ENCODE data around the gene FAM120A. TPM values are rescaled to one million over a fixed set of nuclear protein-coding genes. Genes with fewer than 3 reads are reported as not detected.

FAM120A gene
- total and polyA plus RNA-seq, 2 donors (not counting 1 experiment from before 2014, with no cell fraction given), result 85.8 to 136 TPM

GRCh38 chr9:93476924-93477323, 25.4 kb downstream of the FAM120A start:
- Histone ChIP-seq H3K79me2 (ENCODE audit: control insufficient read depth, insufficient read depth, low read length) (peaks cover 32% of the 10 kb centered on the region), H3K27ac (ENCODE audit: insufficient read depth, low read length) (no peak overlapping the region), H2AFZ (ENCODE audit: low read length) (no peak overlapping the region)

GRCh38 chr9:93477397-93477796, 25.9 kb downstream of the FAM120A start:
- H3K9me3 ChIP-seq (ENCODE audit: control insufficient read depth, insufficient read depth, low read depth, low read length), result no peaks in the 10 kb centered on the region
- peaks cover 2% of the 10 kb centered on the region for H3K4me1 ChIP-seq (ENCODE audit: control insufficient read depth, extremely low read depth, insufficient read depth, low read length)
- H3K36me3 ChIP-seq (ENCODE audit: control insufficient read depth, insufficient read depth, low read length), result no peaks in the 10 kb centered on the region
- no peaks in the 10 kb centered on the region for H4K20me1 ChIP-seq (ENCODE audit: control insufficient read depth, extremely low read depth, insufficient read depth, low read length)
- no peak overlapping the region for H2AFZ ChIP-seq (ENCODE audit: low read length)
- no peak overlapping the region for H3K4me3 ChIP-seq (replicated peaks in 1 of 4; ENCODE audit: control extremely low read depth in 1 of 4, insufficient read depth in 1 of 4, low read depth in 3 of 4, low read length in 4 of 4)
- no peaks in the 10 kb centered on the region for H3K27me3 ChIP-seq (ENCODE audit: control insufficient read depth, insufficient read depth, low read length)
- no peak overlapping the region for H3K27ac ChIP-seq (ENCODE audit: insufficient read depth, low read length)
- no peak overlapping the region for H3K4me2 ChIP-seq (ENCODE audit: extremely low read depth, insufficient read depth, low read length)
- peaks cover 34% of the 10 kb centered on the region for H3K79me2 ChIP-seq (ENCODE audit: control insufficient read depth, insufficient read depth, low read length)
- no peak overlapping the region for H3K9ac ChIP-seq (ENCODE audit: insufficient read depth, low read length)
- TF ChIP-seq EZH2 (IDR thresholded peaks at IDR 0.05; ENCODE audit: low read length, missing control alignments), result no peak
- DNase-seq (ENCODE audit: low read depth in 2 of 2), result no peak

More at GRCh38 chr9:93476924-93477323, 25.4 kb downstream of the FAM120A start:
- no peaks in the 10 kb centered on the region for H3K27me3 ChIP-seq (ENCODE audit: control insufficient read depth, insufficient read depth, low read length)
- H3K4me2 ChIP-seq (ENCODE audit: extremely low read depth, insufficient read depth, low read length), result no peak overlapping the region
- H3K4me1 ChIP-seq (ENCODE audit: control insufficient read depth, extremely low read depth, insufficient read depth, low read length), result peaks cover 2% of the 10 kb centered on the region
- no peak for TF ChIP-seq CTCF (conservative IDR thresholded peaks at IDR 0.05 in 1 of 2, IDR thresholded peaks at IDR 0.05 in 1 of 2; ENCODE audit: low read depth in 1 of 2, low read length in 2 of 2)
- TF ChIP-seq EZH2 (IDR thresholded peaks at IDR 0.05; ENCODE audit: low read length, missing control alignments), result no peak
- H3K9me3 ChIP-seq (ENCODE audit: control insufficient read depth, insufficient read depth, low read depth, low read length), result no peaks in the 10 kb centered on the region
- H4K20me1 ChIP-seq (ENCODE audit: control insufficient read depth, extremely low read depth, insufficient read depth, low read length), result no peaks in the 10 kb centered on the region
- DNase-seq (ENCODE audit: low read depth in 2 of 2), result no peak
- no peaks in the 10 kb centered on the region for H3K36me3 ChIP-seq (ENCODE audit: control insufficient read depth, insufficient read depth, low read length)
- no peak overlapping the region for H3K9ac ChIP-seq (ENCODE audit: insufficient read depth, low read length)
- H3K4me3 ChIP-seq (replicated peaks in 1 of 4; ENCODE audit: control extremely low read depth in 1 of 4, insufficient read depth in 1 of 4, low read depth in 3 of 4, low read length in 4 of 4), result no peak overlapping the region

- Histone ChIP-seq H4K20me1 (ENCODE audit: control insufficient read depth, extremely low read depth, insufficient read depth, low read length) (no peaks in the 10 kb centered on the region), H3K4me1 (ENCODE audit: control insufficient read depth, extremely low read depth, insufficient read depth, low read length) (no peaks in the 10 kb centered on the region), H3K9ac (ENCODE audit: insufficient read depth, low read length) (no peak overlapping the region), H3K4me3 (replicated peaks in 1 of 4; ENCODE audit: control extremely low read depth in 1 of 4, insufficient read depth in 1 of 4, low read depth in 3 of 4, low read length in 4 of 4) (no peak overlapping the region), H3K27me3 (ENCODE audit: control insufficient read depth, insufficient read depth, low read length) (no peaks in the 10 kb centered on the region), H3K79me2 (ENCODE audit: control insufficient read depth, insufficient read depth, low read length) (peaks cover 39% of the 10 kb centered on the region), H2AFZ (ENCODE audit: low read length) (no peak overlapping the region), H3K9me3 (ENCODE audit: control insufficient read depth, insufficient read depth, low read depth, low read length) (no peaks in the 10 kb centered on the region), H3K36me3 (ENCODE audit: control insufficient read depth, insufficient read depth, low read length) (peaks cover 3% of the 10 kb centered on the region), H3K4me2 (ENCODE audit: extremely low read depth, insufficient read depth, low read length) (no peak overlapping the region), H3K27ac (ENCODE audit: insufficient read depth, low read length) (no peak overlapping the region)
- TF ChIP-seq EZH2 (IDR thresholded peaks at IDR 0.05; ENCODE audit: low read length, missing control alignments), result no peak
- TF ChIP-seq CTCF (conservative IDR thresholded peaks at IDR 0.05 in 1 of 2, IDR thresholded peaks at IDR 0.05 in 1 of 2; ENCODE audit: low read depth in 1 of 2, low read length in 2 of 2), result no peak
- DNase-seq (ENCODE audit: low read depth in 2 of 2), result peak in 1 of 2 donors; percentile 71
Measured at GRCh38 chr9:93479726-93480125, 28.2 kb downstream of the FAM120A start.

All from fibroblast of lung (primary cell).